ENCODE data around the gene METTL5. TPM values are rescaled to one million over a fixed set of nuclear protein-coding genes. Genes with fewer than 3 reads are reported as not detected.

Gene METTL5
- total RNA-seq, 4 donors from 2014 or later = 22.9 to 56.3 (median 44.7) TPM

DNA sequence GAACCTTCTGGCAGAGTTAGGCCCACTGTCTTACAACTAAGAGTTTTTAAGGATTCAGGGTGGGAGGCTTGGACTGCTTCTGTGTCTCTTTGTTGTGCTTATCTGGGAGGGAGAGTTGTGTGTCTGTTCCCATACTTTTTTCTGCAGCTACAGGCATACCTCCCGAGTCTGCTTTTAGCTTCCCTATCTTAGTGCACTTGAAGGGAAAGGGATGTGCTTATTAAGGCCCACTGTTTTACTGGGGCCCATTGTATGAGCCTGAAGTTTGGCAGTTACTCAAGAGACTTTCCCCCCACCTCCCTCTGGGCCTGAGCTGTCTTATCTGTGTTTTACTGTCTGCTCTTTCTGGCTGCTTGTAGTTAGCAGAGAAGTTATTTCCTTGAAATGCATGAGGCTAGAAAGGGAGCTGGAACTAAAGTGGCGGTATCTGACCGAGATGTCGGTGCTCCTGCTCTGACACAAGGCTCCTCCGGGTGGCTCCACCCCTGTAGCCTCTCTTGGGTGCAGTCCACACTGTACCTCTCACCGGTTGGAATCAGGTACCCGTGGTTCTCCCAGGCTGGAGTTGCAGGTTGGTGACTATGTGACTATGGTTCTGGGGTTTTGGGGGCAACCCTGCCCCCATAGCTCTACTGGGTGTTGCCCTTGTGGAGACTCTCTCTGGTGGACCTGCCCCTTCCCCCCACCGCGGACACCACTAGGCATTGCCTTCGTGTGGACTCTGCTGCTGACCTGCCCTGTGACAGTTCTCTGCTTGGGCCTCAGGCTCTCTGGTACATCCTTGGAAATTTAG lies 15.4 kb upstream of the METTL5 start:
- TF ChIP-seq, protein P1, sequence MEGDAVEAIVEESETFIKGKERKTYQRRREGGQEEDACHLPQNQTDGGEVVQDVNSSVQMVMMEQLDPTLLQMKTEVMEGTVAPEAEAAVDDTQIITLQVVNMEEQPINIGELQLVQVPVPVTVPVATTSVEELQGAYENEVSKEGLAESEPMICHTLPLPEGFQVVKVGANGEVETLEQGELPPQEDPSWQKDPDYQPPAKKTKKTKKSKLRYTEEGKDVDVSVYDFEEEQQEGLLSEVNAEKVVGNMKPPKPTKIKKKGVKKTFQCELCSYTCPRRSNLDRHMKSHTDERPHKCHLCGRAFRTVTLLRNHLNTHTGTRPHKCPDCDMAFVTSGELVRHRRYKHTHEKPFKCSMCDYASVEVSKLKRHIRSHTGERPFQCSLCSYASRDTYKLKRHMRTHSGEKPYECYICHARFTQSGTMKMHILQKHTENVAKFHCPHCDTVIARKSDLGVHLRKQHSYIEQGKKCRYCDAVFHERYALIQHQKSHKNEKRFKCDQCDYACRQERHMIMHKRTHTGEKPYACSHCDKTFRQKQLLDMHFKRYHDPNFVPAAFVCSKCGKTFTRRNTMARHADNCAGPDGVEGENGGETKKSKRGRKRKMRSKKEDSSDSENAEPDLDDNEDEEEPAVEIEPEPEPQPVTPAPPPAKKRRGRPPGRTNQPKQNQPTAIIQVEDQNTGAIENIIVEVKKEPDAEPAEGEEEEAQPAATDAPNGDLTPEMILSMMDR (IDR thresholded peaks at IDR 0.05) = no peak
- TF ChIP-seq POLR2A (IDR thresholded peaks at IDR 0.05) = no peak
- H3K9me3 ChIP-seq = no peaks in the 10 kb centered on the region
- no peak overlapping the region for H3K4me3 ChIP-seq
- no peak overlapping the region for H3K27ac ChIP-seq
- 72 to 82% methylated on average over 5 to 6 of the region's 10 CpGs for WGBS, 2 donors
- peaks cover 0 to 18% (median 0%) of the 10 kb centered on the region in 3 donors for H3K36me3 ChIP-seq
- no peaks in the 10 kb centered on the region for H3K27me3 ChIP-seq
- no peak for DNase-seq
- H3K4me1 ChIP-seq = peaks cover 0 to 28% (median 0%) of the 10 kb centered on the region in 3 donors
- intact Hi-C loops (cut with DNase I) = no loop called here

DNA sequence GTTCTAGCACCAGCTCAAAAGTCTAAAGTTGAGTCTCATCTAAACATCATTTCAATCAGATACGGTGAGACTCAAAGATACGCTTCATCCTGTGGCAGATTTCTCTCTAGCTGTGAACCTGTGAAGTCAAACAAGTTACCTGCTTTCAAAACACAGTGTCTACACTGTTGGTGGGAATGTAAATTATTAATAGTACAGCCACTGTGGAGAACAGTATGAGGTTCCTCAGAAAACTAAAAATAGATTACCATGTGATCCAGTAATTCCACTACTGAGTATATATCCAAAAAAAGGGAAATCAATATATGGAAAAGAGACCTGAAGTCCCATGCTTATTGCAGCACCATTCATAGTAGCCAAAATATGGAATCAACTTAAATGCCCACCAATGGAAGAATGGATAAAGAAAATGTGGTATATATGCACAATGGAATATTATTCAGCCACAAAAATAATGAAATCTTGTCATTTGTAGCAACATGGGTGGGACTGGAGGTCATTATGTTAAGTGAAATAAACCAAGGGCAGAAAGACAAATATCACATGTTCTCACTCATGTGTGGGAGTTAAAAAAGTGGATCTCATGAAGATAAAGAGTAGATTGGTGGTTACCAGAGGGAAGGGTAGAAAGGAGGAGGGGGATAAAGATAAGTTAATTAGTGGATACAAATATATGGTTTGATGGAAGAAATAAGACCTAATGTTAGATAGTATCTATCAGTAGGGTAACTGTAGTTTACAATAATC lies 14.2 kb upstream of the METTL5 start:
- no peak overlapping the region for H3K4me3 ChIP-seq
- no peaks in the 10 kb centered on the region for H3K9me3 ChIP-seq
- intact Hi-C loops (cut with DNase I) = no loop called here
- WGBS, 2 donors = 94 to 96% methylated on average over 2 of the region's 2 CpGs
- H3K4me1 ChIP-seq = peaks cover 0 to 34% (median 0%) of the 10 kb centered on the region in 3 donors
- H3K27me3 ChIP-seq = no peaks in the 10 kb centered on the region
- H3K36me3 ChIP-seq = peaks cover 0 to 18% (median 0%) of the 10 kb centered on the region in 3 donors
- DNase-seq = no peak
- TF ChIP-seq, protein P1 (IDR thresholded peaks at IDR 0.05) = no peak
- no peak for TF ChIP-seq POLR2A (IDR thresholded peaks at IDR 0.05)
- H3K27ac ChIP-seq = no peak overlapping the region

DNA sequence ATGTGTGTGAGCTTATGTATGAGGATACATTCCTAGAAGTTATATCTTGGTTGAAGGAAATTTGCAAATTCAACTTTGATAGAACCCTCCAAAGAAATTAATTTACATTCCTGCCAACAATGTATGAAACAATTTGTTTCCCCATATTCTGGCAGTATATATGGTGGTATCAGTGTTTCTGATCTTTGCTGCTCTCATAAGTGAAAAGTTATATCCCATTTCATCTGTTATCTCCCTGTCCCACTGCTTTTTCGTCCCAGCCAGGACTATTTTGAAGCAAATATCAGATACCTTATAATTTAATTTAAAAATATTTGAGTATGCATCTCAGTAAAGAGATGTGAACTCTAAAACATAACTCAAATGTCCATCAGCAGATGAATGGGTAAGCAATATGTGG lies 9.7 kb upstream of the METTL5 start:
- peaks cover 0 to 4% (median 0%) of the 10 kb centered on the region in 3 donors for H3K36me3 ChIP-seq
- TF ChIP-seq POLR2A (IDR thresholded peaks at IDR 0.05) = no peak
- TF ChIP-seq, protein P1 (IDR thresholded peaks at IDR 0.05) = no peak
- intact Hi-C loops (cut with DNase I) = no loop called here
- H3K9me3 ChIP-seq = no peaks in the 10 kb centered on the region
- no peaks in the 10 kb centered on the region for H3K27me3 ChIP-seq
- WGBS, 2 donors = 71 to 87% methylated on average over 1 of the region's 1 CpG
- H3K27ac ChIP-seq = no peak overlapping the region
- no peak for DNase-seq
- peaks cover 0 to 55% (median 2%) of the 10 kb centered on the region in 3 donors for H3K4me1 ChIP-seq
- no peak overlapping the region for H3K4me3 ChIP-seq

DNA sequence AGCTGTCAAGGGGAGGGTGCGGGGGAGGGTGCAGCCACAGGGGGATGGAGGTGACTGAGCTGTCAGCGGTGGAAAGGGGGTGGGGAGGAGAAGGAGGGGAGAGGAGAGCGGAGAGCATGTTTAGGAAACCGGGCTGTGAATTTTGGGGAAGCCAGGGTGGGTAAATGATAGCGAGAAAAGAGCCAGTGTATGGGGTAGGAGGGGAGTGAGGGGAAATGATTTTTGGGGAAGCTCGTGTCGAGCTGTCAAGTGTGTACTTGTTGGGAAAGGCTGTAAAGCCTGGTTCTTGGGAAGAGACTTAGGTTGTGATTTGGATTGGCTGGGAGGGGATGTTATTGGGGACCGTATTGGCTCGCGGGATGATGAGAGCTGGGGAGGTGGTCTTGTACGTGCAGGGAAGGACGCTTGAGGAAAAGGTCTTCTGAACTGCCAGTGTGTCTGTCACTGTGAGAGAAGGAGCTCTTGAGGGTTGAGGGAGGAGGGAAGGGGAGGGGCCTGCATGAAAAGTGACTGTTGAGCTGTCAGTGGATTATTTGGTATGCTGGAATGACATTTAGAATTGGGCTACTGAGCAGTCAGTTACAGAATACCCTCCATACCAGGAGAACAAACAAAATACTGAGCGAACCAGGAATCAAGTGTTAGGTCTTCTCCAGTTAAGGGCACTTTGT lies 3.6 kb upstream of the METTL5 start:
- no peaks in the 10 kb centered on the region for H3K27me3 ChIP-seq
- intact Hi-C loops (cut with DNase I) = loop anchor here (10.0 kb wide), 1 partner anchor 97 kb away; no protein-coding TSS in a partner anchor
- H3K4me1 ChIP-seq = peaks cover 18 to 67% (median 21%) of the 10 kb centered on the region in 3 donors
- peak overlapping the region; percentile 89 to 96 (median 92) for H3K27ac ChIP-seq
- WGBS, 2 donors = 0 to 2% methylated on average over 13 of the region's 13 CpGs
- no peak for DNase-seq
- peak overlapping the region; percentile 75 to 97 (median 92) for H3K4me3 ChIP-seq
- H3K36me3 ChIP-seq = peaks cover 0 to 4% (median 0%) of the 10 kb centered on the region in 3 donors
- TF ChIP-seq, protein P1 (IDR thresholded peaks at IDR 0.05) = no peak
- no peak for TF ChIP-seq POLR2A (IDR thresholded peaks at IDR 0.05)
- no peaks in the 10 kb centered on the region for H3K9me3 ChIP-seq

All from esophagus squamous epithelium (tissue), 5 donors.